ENCODE measurements around the gene FICD. TPM values are rescaled to one million over a fixed set of nuclear protein-coding genes. Genes with fewer than 3 reads are reported as not detected.
A peak's percentile ranks its signal among the peaks of the same experiment; 100 is the strongest.

The FICD gene
- total RNA-seq, 3 donors from 2014 or later: 3.2 to 6.0 (median 5.1) TPM

DNA sequence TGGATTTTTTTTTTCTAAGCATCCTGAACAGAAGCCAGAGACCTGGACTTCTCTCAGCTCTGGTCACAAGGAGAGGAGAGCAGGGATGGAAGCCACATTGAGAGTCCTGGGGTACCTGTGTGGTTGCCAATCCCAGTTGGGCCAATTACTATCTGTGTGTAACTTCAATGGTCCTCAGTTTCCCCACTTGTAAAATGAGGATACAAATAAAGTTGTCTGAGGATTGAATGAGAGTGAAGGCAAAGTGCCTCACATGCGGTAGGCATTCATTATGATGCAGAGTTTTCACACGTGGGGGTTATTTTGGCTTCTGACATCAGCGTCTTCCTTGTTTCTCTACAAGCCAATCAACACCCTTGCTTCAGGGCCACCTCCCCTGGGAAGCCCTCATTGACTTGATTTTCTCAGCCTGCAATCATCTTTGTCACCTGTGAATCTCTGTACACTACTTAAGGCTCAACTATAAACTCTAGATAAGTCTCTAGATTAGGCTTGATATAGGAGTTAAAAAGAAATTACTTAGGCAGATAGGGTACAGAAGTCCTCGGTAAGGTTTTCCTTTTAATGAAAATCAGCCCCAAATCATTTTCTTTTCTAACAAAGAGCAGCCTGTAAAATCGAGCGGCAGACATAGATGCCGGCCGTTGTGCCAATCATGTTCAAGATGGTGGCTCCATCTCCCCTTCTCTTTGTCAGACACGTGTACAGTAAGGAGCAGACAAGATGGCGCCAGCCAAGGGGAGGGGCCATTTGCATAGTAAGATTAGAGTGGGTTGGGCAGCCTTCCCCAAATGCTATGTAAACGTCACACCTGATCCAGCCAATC, 37.8 kb upstream of the FICD start:
- Histone ChIP-seq H3K9me3 (no peaks in the 10 kb centered on the region), H3K36me3 (ENCODE audit: low read depth) (no peaks in the 10 kb centered on the region), H3K4me3 (no peak overlapping the region), H3K4me1 (ENCODE audit: low read depth) (no peaks in the 10 kb centered on the region)
- intact Hi-C loops (cut with DNase I, micrococcal nuclease): no loop called here
- DNase-seq: no peak
- TF ChIP-seq, protein P1, sequence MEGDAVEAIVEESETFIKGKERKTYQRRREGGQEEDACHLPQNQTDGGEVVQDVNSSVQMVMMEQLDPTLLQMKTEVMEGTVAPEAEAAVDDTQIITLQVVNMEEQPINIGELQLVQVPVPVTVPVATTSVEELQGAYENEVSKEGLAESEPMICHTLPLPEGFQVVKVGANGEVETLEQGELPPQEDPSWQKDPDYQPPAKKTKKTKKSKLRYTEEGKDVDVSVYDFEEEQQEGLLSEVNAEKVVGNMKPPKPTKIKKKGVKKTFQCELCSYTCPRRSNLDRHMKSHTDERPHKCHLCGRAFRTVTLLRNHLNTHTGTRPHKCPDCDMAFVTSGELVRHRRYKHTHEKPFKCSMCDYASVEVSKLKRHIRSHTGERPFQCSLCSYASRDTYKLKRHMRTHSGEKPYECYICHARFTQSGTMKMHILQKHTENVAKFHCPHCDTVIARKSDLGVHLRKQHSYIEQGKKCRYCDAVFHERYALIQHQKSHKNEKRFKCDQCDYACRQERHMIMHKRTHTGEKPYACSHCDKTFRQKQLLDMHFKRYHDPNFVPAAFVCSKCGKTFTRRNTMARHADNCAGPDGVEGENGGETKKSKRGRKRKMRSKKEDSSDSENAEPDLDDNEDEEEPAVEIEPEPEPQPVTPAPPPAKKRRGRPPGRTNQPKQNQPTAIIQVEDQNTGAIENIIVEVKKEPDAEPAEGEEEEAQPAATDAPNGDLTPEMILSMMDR (IDR thresholded peaks at IDR 0.05): no peak
- ATAC-seq: no peak

DNA sequence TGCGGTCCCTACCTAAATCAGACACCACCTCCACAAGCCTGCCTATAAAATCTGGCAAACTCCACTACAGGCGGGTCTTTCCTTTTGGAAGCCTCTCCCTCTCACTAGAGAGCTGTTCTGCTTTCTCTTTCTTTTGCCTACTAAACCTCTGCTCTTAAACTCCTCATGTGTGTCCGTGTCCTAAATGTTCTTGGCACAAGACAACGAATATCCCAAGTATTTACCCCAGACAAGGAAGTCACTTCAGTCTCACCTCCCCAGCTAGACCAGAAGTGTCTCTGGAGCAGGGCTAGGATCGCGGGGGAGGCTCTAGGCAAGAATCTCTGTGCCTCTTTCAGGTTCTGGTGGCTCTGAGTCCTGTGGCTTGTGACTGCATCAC, 37.2 kb upstream of the FICD start:
- no peaks in the 10 kb centered on the region for H3K9me3 ChIP-seq
- no peaks in the 10 kb centered on the region for H3K4me1 ChIP-seq (ENCODE audit: low read depth)
- H3K36me3 ChIP-seq (ENCODE audit: low read depth): no peaks in the 10 kb centered on the region
- ATAC-seq (no peak), DNase-seq (no peak)
- intact Hi-C loops (cut with DNase I, micrococcal nuclease): no loop called here
- TF ChIP-seq, protein P1 (IDR thresholded peaks at IDR 0.05): no peak
- no peak overlapping the region for H3K4me3 ChIP-seq

DNA sequence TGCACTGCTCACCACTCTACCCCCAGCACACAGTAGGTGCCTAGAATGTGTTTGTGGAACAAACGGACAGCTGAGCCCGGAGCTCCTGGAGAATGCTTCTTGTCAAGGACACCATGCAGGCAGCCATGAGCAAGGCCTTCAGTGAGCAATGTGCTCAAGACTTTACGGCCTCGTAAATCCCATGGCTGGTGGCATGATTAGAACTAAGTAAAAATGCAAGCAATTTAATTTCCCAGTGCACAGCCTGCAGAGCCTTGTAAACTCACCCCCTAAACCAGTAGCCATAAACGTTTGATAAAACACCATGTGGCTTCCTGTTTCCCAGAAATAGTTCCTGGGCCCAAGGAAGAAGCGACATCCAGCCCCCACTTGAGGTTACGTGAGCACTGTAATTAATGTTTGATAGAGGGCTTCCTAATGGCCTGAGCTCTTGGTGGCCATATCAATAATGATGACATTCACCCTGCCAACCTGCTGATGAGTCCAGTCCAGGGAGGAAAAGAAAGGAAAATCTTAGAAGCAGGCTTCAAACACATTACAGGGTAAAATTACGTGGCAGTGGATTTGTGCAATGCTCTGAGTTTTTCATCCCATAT, 36.4 kb upstream of the FICD start:
- Histone ChIP-seq H3K9me3 (no peaks in the 10 kb centered on the region), H3K4me1 (ENCODE audit: low read depth) (no peaks in the 10 kb centered on the region), H3K4me3 (no peak overlapping the region), H3K36me3 (ENCODE audit: low read depth) (no peaks in the 10 kb centered on the region)
- TF ChIP-seq, protein P1 (IDR thresholded peaks at IDR 0.05): no peak
- DNase-seq (no peak), ATAC-seq (peak; percentile 21)
- intact Hi-C loops (cut with DNase I, micrococcal nuclease): no loop called here

DNA sequence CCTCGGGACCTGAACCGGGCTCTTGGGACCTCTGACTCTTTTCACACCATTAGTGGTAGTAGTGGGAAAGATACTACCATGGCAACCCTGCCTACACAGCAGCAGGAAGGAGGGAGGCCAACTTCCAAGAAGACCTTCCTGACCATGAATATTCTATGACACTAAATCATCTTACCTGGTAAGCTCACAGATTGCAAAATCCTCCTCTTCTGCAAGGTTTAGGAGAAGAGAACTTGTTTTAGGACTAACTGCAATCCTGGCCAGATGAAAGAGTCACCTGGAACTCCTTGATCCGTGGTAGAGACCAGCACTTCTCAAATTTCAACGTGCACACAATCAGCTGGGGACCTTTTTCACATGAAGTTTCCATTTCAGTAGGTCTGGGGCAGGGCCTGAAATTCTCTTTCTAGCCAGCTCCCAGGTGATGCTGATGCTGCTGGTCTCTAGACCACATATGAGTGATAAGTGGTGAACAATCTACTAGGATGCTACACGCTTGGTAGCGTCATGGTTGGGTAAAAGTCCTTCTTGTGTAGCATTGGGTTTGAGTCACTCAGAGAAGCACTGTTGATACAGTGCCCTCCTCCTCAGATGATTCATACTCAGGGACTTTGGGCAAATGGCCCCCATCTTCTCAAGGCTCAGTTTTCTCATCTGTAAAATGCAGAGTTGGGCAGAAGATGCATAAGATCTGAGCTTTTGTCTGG, 35.6 kb upstream of the FICD start:
- no peak overlapping the region for H3K4me3 ChIP-seq
- TF ChIP-seq, protein P1 (IDR thresholded peaks at IDR 0.05): no peak
- no peak for DNase-seq
- ATAC-seq: no peak
- no peaks in the 10 kb centered on the region for H3K36me3 ChIP-seq (ENCODE audit: low read depth)
- H3K9me3 ChIP-seq: no peaks in the 10 kb centered on the region
- H3K4me1 ChIP-seq (ENCODE audit: low read depth): no peaks in the 10 kb centered on the region
- intact Hi-C loops (cut with DNase I, micrococcal nuclease): no loop called here

DNA sequence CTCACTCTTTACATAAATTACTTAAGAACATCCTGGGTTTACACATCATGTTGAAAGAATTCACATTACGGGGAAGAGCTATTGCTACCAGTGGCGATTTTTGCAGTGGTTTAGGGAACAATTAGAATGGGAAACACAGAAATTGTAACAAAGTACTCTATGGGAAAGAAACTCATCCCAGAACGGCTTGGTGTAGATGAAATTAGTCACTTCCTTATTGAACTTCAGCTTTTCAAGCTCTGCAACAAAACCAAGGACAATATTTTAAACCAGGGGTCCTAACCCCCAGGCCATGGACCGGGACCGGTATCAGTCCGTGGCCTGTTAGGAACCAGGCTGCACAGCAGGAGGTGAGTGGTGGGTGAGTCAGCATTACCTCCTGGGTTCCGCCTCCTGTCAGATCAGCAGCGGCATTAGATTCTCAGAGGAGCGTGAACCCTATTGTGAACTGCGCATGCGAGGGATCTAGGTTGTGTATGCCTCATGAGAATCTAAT, 32.3 kb upstream of the FICD start:
- TF ChIP-seq, protein P1 (IDR thresholded peaks at IDR 0.05): no peak
- Histone ChIP-seq H3K4me3 (no peak overlapping the region), H3K36me3 (ENCODE audit: low read depth) (no peaks in the 10 kb centered on the region), H3K9me3 (peaks cover 3% of the 10 kb centered on the region), H3K4me1 (ENCODE audit: low read depth) (no peaks in the 10 kb centered on the region)
- ATAC-seq: no peak
- no peak for DNase-seq
- intact Hi-C loops (cut with DNase I, micrococcal nuclease): no loop called here
